Loucy (cell line): ENCODE data around the gene C4orf54.

ENCODE experiments used
- H2AFZ ChIP-seq: fragments of 200-600 bp; sonication (generic); 2 replicates; pipeline ENCODE4 v1.6.0; 2016; ENCODE audit warnings: antibody characterized with exemption, mild to moderate bottlenecking, low read length, moderate library complexity
- H3F3A ChIP-seq: fragments of 200-600 bp; 2 replicates; pipeline ENCODE4 v1.6.0; 2016; ENCODE audit warnings: antibody characterized with exemption, low read depth, mild to moderate bottlenecking
- H3K27me3 ChIP-seq: fragments of 200-600 bp; sonication (generic); 2 replicates; pipeline ENCODE4 v1.6.1; 2014; ENCODE audit warnings: low read length, mild to moderate bottlenecking; ENCODE audit not compliant: insufficient read depth, poor library complexity, severe bottlenecking
- H3K36me3 ChIP-seq: fragments of 200-600 bp; sonication (generic); 2 replicates; pipeline ENCODE4 v1.6.1; 2016; ENCODE audit warnings: low read length; ENCODE audit not compliant: insufficient read depth
- H3K4me1 ChIP-seq: fragments of 200-600 bp; sonication (generic); 2 replicates; pipeline ENCODE4 v1.5.1; 2014; ENCODE audit warnings: low read length, mild to moderate bottlenecking; ENCODE audit not compliant: insufficient read depth, poor library complexity, severe bottlenecking
- H3K4me2 ChIP-seq: fragments of 200-600 bp; sonication (generic); 2 replicates; pipeline ENCODE4 v1.6.0; 2014; ENCODE audit warnings: antibody characterized with exemption, low read length, low read depth, mild to moderate bottlenecking; ENCODE audit not compliant: poor library complexity, severe bottlenecking
- H3K4me3 ChIP-seq: fragments of 200-600 bp; sonication (generic); 2 replicates; pipeline ENCODE4 v1.5.1; 2014; ENCODE audit warnings: low read length, mild to moderate bottlenecking, mixed read lengths; ENCODE audit not compliant: poor library complexity, severe bottlenecking
- H3K79me2 ChIP-seq: fragments of 200-600 bp; sonication (generic); 2 replicates; pipeline ENCODE4 v1.6.1; 2014; ENCODE audit warnings: low read length; ENCODE audit not compliant: insufficient read depth
- H3K9ac ChIP-seq: fragments of 200-600 bp; sonication (generic); 2 replicates; pipeline ENCODE4 v1.6.0; 2014; ENCODE audit warnings: mild to moderate bottlenecking, low read depth, low read length, moderate library complexity; ENCODE audit not compliant: poor library complexity, severe bottlenecking
- H3K9me2 ChIP-seq: fragments of 200-600 bp; sonication (generic); replicated peaks from 2 replicates; pipeline ENCODE4 v1.6.1; 2016; ENCODE audit warnings: low read depth, low read length, mixed read lengths
- H3K9me3 ChIP-seq: fragments of 200-600 bp; sonication (generic); 2 replicates; pipeline ENCODE4 v1.6.1; 2014; ENCODE audit warnings: mild to moderate bottlenecking, antibody characterized with exemption, low read length, low read depth; ENCODE audit not compliant: insufficient read depth
- H4K20me1 ChIP-seq: fragments of 200-600 bp; sonication (generic); 2 replicates; pipeline ENCODE4 v1.6.0; 2014; ENCODE audit warnings: antibody characterized with exemption, low read length, mild to moderate bottlenecking; ENCODE audit not compliant: insufficient read depth, poor library complexity, severe bottlenecking
- CTCF ChIP-seq: fragments of 200-600 bp; sonication (generic); conservative IDR thresholded peaks from 2 replicates; pipeline ENCODE4 v1.5.1; 2014; ENCODE audit warnings: mild to moderate bottlenecking, antibody characterized with exemption, low read length
- EZH2phosphoT487 ChIP-seq: fragments of 200-600 bp; IDR thresholded peaks from 2 replicates; pipeline ENCODE4 v1.6.1; 2018; ENCODE audit warnings: antibody characterized with exemption, mild to moderate bottlenecking, moderate library complexity, borderline replicate concordance

Gene C4orf54

GRCh38 chr4:99658666-99659065 is 1.0 kb upstream of the C4orf54 start:
- no peak overlapping the region for H3K4me2 ChIP-seq
- H3K9me3 ChIP-seq = no peaks in the 10 kb centered on the region
- no peaks in the 10 kb centered on the region for H3K79me2 ChIP-seq
- no peaks in the 10 kb centered on the region for H3K9me2 ChIP-seq
- H4K20me1 ChIP-seq = no peaks in the 10 kb centered on the region
- H3K4me3 ChIP-seq = no peak overlapping the region
- no peak overlapping the region for H2AFZ ChIP-seq
- H3F3A ChIP-seq = no peaks in the 10 kb centered on the region
- no peak for TF ChIP-seq EZH2phosphoT487
- TF ChIP-seq CTCF = no peak
- H3K36me3 ChIP-seq = no peaks in the 10 kb centered on the region
- H3K4me1 ChIP-seq = no peaks in the 10 kb centered on the region
- H3K27me3 ChIP-seq = no peaks in the 10 kb centered on the region
- no peak overlapping the region for H3K9ac ChIP-seq

- Histone ChIP-seq H2AFZ (no peak overlapping the region), H3K4me2 (no peak overlapping the region), H3K4me1 (no peaks in the 10 kb centered on the region), H3K79me2 (no peaks in the 10 kb centered on the region), H3K27me3 (no peaks in the 10 kb centered on the region), H3K9me3 (no peaks in the 10 kb centered on the region), H3K4me3 (no peak overlapping the region), H3K36me3 (no peaks in the 10 kb centered on the region), H4K20me1 (no peaks in the 10 kb centered on the region), H3K9ac (no peak overlapping the region), H3F3A (no peaks in the 10 kb centered on the region), H3K9me2 (no peaks in the 10 kb centered on the region)
- TF ChIP-seq CTCF (no peak), EZH2phosphoT487 (no peak)
These were observed 2.1 kb downstream of the C4orf54 start for GRCh38 chr4:99655308-99656081.

- Histone ChIP-seq H4K20me1 (no peaks in the 10 kb centered on the region), H3K4me3 (no peak overlapping the region), H3K9me3 (no peaks in the 10 kb centered on the region), H3K36me3 (no peaks in the 10 kb centered on the region), H3K27me3 (no peaks in the 10 kb centered on the region), H3F3A (no peaks in the 10 kb centered on the region), H3K9me2 (no peaks in the 10 kb centered on the region), H3K4me2 (no peak overlapping the region), H3K9ac (no peak overlapping the region), H3K79me2 (no peaks in the 10 kb centered on the region), H3K4me1 (no peaks in the 10 kb centered on the region), H2AFZ (no peak overlapping the region)
- TF ChIP-seq EZH2phosphoT487 (no peak), CTCF (no peak)
These were observed 3.3 kb downstream of the C4orf54 start for GRCh38 chr4:99654361-99654761.
